Fibroblast of the aortic adventitia (primary cell): ENCODE measurements around the gene CD164L2. TPM values are rescaled to one million over a fixed set of nuclear protein-coding genes. Genes with fewer than 3 reads are reported as not detected.
"Not testable (repeated sequence)": the region's sequence is repeated elsewhere in the genome, so short reads cannot be mapped to it uniquely, and the experiment has no call there.

Experiments used
- DNase-seq: peaks from one replicate; pipeline ENCODE4 v3.0.0-alpha.2; 2010; ENCODE audit warnings: low read depth
- H3K4me3 ChIP-seq: 2 replicates; pipeline ENCODE4 v1.5.1; 2011; ENCODE audit warnings: low read depth, mild to moderate bottlenecking, control low read depth, low read length, moderate library complexity
- CTCF ChIP-seq: IDR thresholded peaks from 2 replicates; pipeline ENCODE4 v1.5.1; 2011; ENCODE audit warnings: mild to moderate bottlenecking, low read length, control low read depth, inconsistent platforms; ENCODE audit not compliant: insufficient read depth
- total RNA-seq: library from RNA; depleted of rRNA; stranded (reverse); fragments of >200 nt; gene quantifications from 2 replicates; pipeline ENCODE4 v1.2.3, GENCODE V29; 2012; ENCODE audit warnings: low replicate concordance

Gene CD164L2
- total RNA-seq, result not detected in 2 replicates

- H3K4me3 ChIP-seq, result no peak within 1 kb of the TSS
- TF ChIP-seq CTCF, result no peak
- DNase-seq, result no peak
These were observed at the start of gene CD164L2 for GRCh38 chr1:27383039-27383605. CD164L2 (minus strand) TSS chr1:27383333; CDS start chr1:27383239, 94 bp downstream.

GRCh38 chr1:27432725-27433124, 49.6 kb upstream of the CD164L2 start:
- not testable (repeated sequence) for DNase-seq, H3K4me3 ChIP-seq

GRCh38 chr1:27431601-27431940, 48.4 kb upstream of the CD164L2 start:
- no peak for DNase-seq
- no peak overlapping the region for H3K4me3 ChIP-seq
- no peak for TF ChIP-seq CTCF

- peak; percentile 49 for DNase-seq
- no peak overlapping the region for H3K4me3 ChIP-seq
- TF ChIP-seq CTCF, result peak; percentile 9
These were observed 47.9 kb upstream of the CD164L2 start for GRCh38 chr1:27430903-27431600.

- no peak for TF ChIP-seq CTCF
- no peak for DNase-seq
- no peak overlapping the region for H3K4me3 ChIP-seq
These were observed 45.9 kb upstream of the CD164L2 start for GRCh38 chr1:27429029-27429425.

GRCh38 chr1:27428316-27429028, 45.3 kb upstream of the CD164L2 start:
- TF ChIP-seq CTCF, result no peak
- peak; percentile 40 for DNase-seq
- no peak overlapping the region for H3K4me3 ChIP-seq

- TF ChIP-seq CTCF, result no peak
- DNase-seq, result peak; percentile 57
- no peak overlapping the region for H3K4me3 ChIP-seq
These were observed 44.7 kb upstream of the CD164L2 start for GRCh38 chr1:27427816-27428315.
